Mesodermal cell (in vitro differentiated cells): ENCODE data around the gene PKMYT1.
"Not testable (repeated sequence)": the region's sequence is repeated elsewhere in the genome, so short reads cannot be mapped to it uniquely, and the experiment has no call there.

Experiments used
- H3K27ac ChIP-seq: 2 replicates; pipeline ENCODE4 v1.7.0; 2013; ENCODE audit warnings: mild to moderate bottlenecking, low read depth, low read length, moderate library complexity; ENCODE audit not compliant: severe bottlenecking
- H3K36me3 ChIP-seq: 2 replicates; pipeline ENCODE4 v1.7.1; 2013; ENCODE audit warnings: mild to moderate bottlenecking, low read length, moderate library complexity; ENCODE audit not compliant: control insufficient read depth, insufficient read depth
- H3K4me1 ChIP-seq: one replicate; pipeline ENCODE4 v1.7.1; 2013; ENCODE audit warnings: mild to moderate bottlenecking, low read length; ENCODE audit not compliant: insufficient read depth, control insufficient read depth, poor library complexity, severe bottlenecking
- H3K4me3 ChIP-seq: 2 replicates; pipeline ENCODE4 v1.7.0; 2013; ENCODE audit warnings: low read length, control low read depth, mild to moderate bottlenecking; ENCODE audit not compliant: insufficient read depth, poor library complexity, severe bottlenecking; ENCODE audit errors: extremely low read depth
- H3K9me3 ChIP-seq: 2 replicates; pipeline ENCODE4 v1.7.1; 2013; ENCODE audit warnings: mild to moderate bottlenecking, low read length, moderate library complexity; ENCODE audit not compliant: control insufficient read depth
- WGBS, 2 experiments: methylation state at CpG; one replicate each; pipeline ENCODE4 v1.1.5; 2013; ENCODE audit warnings: missing lambda C conversion rate in 2 of 2; ENCODE audit not compliant: insufficient coverage in 2 of 2; 5-methylcytosine and 5-hydroxymethylcytosine counted together

The PKMYT1 gene

DNA sequence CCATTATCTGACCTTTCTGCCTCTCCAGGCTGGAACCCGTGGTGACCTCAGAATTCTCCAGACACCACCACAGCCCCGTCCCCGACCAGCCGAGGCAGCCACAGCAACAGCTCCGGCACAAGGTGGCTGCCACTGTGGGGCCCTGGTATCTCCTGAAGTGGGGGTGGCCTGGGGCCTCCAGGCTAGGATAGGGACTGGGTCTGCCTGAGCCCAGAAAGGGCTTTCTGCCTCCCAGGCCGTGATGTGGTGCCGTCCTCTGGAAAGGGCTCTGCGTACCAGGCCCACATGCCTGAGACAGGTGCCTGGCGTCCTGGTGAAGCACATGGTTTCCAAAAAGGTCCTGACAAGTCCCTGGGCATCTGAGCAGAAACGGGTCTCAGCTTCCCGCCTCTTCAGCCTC lies 51.5 kb downstream of the PKMYT1 start:
- peaks cover 16% of the 10 kb centered on the region for H3K36me3 ChIP-seq
- no peak overlapping the region for H3K27ac ChIP-seq
- H3K4me3 ChIP-seq = no peak overlapping the region
- no peaks in the 10 kb centered on the region for H3K9me3 ChIP-seq
- WGBS, 2 experiments = 92 to 94% methylated on average over 6 to 10 of the region's 11 CpGs
- H3K4me1 ChIP-seq = peaks cover 3% of the 10 kb centered on the region

DNA sequence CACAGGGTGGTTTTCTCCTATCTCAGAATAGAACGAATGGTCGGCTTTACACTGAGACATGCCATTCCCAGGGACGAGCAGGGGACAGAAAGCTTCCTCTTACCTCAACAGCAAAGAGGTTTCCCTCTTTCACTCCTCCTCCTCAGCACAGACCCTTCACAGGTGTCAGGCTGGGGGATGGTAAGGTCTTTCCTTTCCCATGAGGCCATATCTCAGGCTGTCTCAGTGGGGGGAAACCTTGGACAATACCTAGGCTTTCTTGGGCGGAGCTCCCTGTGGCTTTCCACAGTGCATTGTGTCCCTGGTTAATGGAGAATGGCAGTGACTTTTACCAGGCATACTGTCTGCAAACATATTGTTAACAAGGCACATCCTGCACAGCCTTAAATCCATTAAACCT lies 52.1 kb downstream of the PKMYT1 start:
- not testable (repeated sequence) for H3K4me3 ChIP-seq, H3K27ac ChIP-seq, H3K4me1 ChIP-seq, H3K9me3 ChIP-seq
- WGBS, 2 experiments = 78 to 100% methylated on average over 2 to 4 of the region's 4 CpGs
- H3K36me3 ChIP-seq = peaks cover 13% of the 10 kb centered on the region

DNA sequence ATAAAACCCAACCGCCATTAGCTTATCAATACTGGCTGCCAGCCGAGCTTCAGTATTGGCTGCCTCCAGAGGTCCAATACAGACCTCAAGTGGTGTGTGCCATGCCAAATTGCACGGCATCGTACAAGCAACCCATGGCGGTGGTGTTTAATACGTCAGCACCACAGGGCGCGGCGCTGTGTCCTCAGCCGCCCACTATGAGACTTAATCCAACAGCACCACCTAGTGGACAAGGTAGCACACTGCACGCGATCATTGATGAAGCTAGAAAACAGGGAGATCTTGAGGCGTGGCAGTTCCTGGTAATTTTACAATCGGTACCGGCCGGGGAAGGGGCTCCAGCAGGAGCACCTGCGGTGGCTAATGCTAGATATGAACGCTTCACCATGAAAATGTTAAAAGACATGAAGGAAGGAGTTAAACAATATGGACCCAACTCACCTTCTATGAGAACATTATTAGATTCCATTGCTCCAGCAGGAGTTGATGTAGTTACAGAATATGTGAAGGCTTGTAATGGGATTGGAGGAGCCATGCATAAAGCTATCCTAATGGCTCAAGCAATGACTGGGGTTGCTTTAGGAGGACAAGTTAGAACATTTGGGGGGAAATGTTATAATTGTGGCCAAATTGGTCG lies 53.1 kb downstream of the PKMYT1 start:
- 21 to 23% methylated on average over 15 to 17 of the region's 19 CpGs for WGBS, 2 experiments

DNA sequence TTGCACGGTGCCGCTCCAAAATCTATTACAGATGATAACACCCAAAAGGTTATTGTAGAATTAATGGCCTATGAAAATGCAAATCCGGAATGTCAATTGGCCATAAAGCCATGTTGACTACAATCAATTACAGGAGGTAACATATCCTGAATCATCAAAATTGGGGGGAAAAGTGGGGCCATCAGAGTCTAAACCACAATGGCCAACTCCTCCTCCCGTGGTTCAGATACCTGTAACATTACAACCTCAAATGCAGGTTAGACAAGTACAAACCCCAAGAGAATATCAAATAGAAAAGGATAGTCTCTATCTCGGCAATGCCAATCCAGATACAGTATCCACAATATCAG lies 53.6 kb downstream of the PKMYT1 start:
- Histone ChIP-seq H3K27ac (no peak overlapping the region), H3K9me3 (no peaks in the 10 kb centered on the region), H3K4me1 (peaks cover 3% of the 10 kb centered on the region), H3K4me3 (no peak overlapping the region), H3K36me3 (peaks cover 22% of the 10 kb centered on the region)
- WGBS, 2 experiments = 92% methylated on average over 2 of the region's 5 CpGs; no CpG with 5 or more reads in 1 of the 2 experiments

More for the DNA sequence above, 53.1 kb downstream of the PKMYT1 start:
- Histone ChIP-seq H3K4me1 (peaks cover 3% of the 10 kb centered on the region), H3K27ac (no peak overlapping the region), H3K36me3 (peaks cover 17% of the 10 kb centered on the region), H3K4me3 (no peak overlapping the region), H3K9me3 (no peaks in the 10 kb centered on the region)

DNA sequence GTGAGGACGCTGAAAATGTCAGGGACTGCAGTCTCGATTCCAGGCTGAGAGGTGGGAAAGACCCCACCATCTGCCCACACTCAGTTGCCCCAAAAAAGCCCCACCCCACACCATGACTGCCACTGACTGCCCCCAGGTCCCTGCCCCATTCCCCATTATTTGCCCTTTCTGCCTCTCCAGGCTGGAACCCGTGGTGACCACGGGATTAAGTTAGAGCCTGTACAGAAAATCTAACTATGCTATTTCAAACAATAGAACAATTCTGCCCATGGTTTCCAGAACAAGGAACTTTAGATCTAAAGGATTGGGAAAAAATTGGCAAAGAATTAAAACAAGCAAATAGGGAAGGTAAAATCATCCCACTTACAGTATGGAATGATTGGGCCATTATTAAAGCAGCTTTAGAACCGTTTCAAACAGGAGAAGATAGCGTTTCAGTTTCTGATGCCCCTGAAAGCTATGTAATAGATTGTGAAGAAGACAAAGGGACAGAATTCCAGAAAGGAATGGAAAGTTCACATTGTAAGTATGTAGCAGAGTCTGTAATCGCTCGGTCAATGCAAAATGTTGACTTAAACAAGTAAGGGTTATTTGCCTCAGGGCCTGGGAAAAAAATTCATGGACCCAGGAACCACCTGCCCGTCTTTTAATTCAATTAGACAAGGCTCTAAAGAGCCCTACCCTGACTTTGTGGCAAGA lies 54.1 kb downstream of the PKMYT1 start:
- Histone ChIP-seq H3K4me1 (peaks cover 3% of the 10 kb centered on the region), H3K4me3 (no peak overlapping the region), H3K9me3 (no peaks in the 10 kb centered on the region), H3K36me3 (peaks cover 22% of the 10 kb centered on the region), H3K27ac (no peak overlapping the region)
- WGBS, 2 experiments = 95 to 96% methylated on average over 4 of the region's 9 CpGs

DNA sequence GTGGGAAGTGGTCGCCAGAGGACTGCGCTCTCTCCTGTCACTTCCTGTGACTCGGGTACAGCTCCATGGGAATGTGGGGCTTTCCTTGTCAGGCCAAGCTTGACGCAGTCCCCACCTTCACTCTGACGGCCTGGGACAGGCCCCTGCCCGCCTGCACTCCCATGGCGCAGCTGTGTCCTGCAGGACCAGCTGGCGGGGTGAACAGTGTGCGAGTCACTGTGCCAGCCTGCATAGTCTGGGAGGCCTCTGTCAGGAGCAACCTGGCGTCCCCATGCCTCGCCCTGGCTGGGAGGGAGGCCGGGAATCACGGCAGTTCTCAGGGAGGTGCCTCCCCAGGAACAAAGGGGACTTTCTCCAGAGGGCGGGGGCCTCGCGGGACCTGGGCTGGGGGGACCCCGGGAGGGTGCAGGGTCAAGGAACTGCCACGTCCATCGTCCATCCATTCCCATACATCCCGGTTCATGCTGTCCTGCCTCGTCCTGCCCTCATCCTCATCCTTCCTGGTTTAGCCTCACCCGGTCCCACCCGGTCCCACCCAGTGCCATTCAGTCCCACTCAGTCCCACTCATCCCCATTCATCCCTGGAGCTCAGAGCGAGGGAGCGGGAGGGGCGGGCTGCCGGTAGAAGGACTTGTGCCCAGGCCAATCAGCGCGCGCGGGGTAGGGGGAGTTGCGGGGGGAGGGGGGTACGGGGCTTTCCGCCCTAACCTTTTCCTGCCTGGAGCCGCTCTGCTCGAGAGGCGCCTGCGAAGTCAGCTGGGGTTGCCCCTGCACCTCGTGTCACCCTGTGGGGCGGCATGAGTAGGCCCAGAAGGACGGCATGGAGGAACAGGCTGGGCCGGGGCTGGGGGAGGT lies 55.1 kb downstream of the PKMYT1 start:
- Histone ChIP-seq H3K4me1 (peaks cover 3% of the 10 kb centered on the region), H3K9me3 (no peaks in the 10 kb centered on the region), H3K36me3 (peaks cover 21% of the 10 kb centered on the region), H3K27ac (no peak overlapping the region), H3K4me3 (no peak overlapping the region)
- 87% methylated on average over 20 to 26 of the region's 42 CpGs for WGBS, 2 experiments

DNA sequence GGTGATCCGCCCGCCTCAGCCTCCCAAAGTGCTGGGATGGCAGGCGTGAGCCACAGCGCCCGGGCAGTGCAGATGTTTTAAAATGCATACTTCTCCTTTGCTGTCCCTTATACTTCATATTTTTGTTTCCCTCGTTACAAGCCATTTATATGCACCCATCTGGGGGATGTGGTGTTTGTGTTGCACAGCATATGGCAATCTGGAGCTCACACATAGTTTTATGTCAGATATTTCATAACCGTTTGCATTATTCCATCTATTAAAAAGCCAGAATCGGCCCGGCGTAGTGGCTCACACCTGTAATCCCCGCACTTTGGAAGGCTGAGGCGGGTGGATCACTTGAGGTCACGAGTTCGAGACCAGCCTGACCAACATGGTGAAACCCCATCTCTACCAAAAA lies 56.8 kb downstream of the PKMYT1 start:
- Histone ChIP-seq H3K27ac (no peak overlapping the region), H3K4me1 (peaks cover 3% of the 10 kb centered on the region), H3K4me3 (no peak overlapping the region), H3K36me3 (peaks cover 20% of the 10 kb centered on the region), H3K9me3 (no peaks in the 10 kb centered on the region)
- 93 to 97% methylated on average over 9 to 12 of the region's 14 CpGs for WGBS, 2 experiments
